GM12864 (cell line): ENCODE measurements around the gene NCEH1.
A peak's percentile ranks its signal among the peaks of the same experiment; 100 is the strongest.
"Not testable (repeated sequence)": the region's sequence is repeated elsewhere in the genome, so short reads cannot be mapped to it uniquely, and the experiment has no call there.

ENCODE experiments used
- DNase-seq: peaks from one replicate; pipeline ENCODE4 v3.0.0-alpha.2; 2011; ENCODE audit warnings: low read depth
- H3K4me3 ChIP-seq: 2 replicates; pipeline ENCODE4 v1.5.1; 2011; ENCODE audit warnings: mild to moderate bottlenecking, low read depth, low read length, control low read depth
- TF ChIP-seq, protein P1 (sequence below): IDR thresholded peaks from 2 replicates; pipeline ENCODE4 v1.5.1; 2011; ENCODE audit warnings: low read depth, mild to moderate bottlenecking, moderate library complexity, low read length, control low read depth, inconsistent platforms; ENCODE audit errors: missing control alignments

The NCEH1 gene

DNA sequence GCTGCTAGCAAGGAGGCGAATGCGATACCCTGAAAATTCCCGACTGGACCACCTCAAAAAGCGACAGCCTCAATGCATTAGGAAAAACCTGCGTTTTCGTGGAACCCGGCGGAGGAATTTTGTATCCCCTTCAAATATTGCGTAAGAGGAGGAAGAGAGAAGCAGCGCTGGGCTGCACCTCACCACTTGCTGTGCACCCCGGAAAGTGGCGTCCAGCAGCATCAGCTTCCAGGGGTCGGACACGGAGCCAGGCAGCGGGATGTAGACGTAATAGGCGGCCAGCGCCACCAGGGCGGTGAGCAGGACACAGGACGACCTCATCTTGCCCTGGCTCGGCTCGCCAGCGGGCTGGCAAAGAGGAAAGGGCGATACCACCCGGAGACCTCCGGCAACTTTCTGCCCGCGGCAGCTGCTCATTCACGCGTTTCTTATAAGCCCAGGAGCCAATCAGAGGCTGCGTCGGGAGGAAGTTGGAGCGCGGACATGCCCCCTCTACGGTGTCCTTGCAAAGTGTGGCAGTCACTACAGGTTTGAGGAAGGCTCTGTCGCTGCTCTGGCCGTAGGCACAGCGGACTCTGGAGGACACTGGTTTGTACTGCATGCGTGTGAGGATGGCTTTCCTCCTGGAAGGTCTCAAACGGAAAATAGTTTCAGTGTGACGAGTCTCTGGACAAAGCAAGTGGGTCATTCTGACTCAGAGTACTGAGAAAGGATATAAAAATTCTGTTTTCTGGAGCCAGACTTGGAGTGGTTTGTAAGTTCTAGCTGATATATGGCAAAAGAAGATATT is at the start of gene NCEH1:
NCEH1 (minus strand) TSS at position 404 of the 790 bp plus-strand sequence; CDS start at position 321, 83 bp downstream.
- TF ChIP-seq, protein P1, sequence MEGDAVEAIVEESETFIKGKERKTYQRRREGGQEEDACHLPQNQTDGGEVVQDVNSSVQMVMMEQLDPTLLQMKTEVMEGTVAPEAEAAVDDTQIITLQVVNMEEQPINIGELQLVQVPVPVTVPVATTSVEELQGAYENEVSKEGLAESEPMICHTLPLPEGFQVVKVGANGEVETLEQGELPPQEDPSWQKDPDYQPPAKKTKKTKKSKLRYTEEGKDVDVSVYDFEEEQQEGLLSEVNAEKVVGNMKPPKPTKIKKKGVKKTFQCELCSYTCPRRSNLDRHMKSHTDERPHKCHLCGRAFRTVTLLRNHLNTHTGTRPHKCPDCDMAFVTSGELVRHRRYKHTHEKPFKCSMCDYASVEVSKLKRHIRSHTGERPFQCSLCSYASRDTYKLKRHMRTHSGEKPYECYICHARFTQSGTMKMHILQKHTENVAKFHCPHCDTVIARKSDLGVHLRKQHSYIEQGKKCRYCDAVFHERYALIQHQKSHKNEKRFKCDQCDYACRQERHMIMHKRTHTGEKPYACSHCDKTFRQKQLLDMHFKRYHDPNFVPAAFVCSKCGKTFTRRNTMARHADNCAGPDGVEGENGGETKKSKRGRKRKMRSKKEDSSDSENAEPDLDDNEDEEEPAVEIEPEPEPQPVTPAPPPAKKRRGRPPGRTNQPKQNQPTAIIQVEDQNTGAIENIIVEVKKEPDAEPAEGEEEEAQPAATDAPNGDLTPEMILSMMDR, result peak; percentile 87
- DNase-seq, result peak; percentile 90

GRCh38 chr3:172760416-172760815 is 49.5 kb upstream of the NCEH1 start:
- DNase-seq, result not testable (repeated sequence)

More for the DNA sequence above, at the start of gene NCEH1:
- peak within 1 kb of the TSS; percentile 80 for H3K4me3 ChIP-seq

GRCh38 chr3:172753125-172753524 is 42.3 kb upstream of the NCEH1 start:
- H3K4me3 ChIP-seq, result no peak overlapping the region
- TF ChIP-seq, protein P1, result no peak
- DNase-seq, result no peak

More at GRCh38 chr3:172760416-172760815, 49.5 kb upstream of the NCEH1 start:
- H3K4me3 ChIP-seq, result not testable (repeated sequence)

- no peak for DNase-seq
- H3K4me3 ChIP-seq, result no peak overlapping the region; the same call in 1 of the 2 replicates
- TF ChIP-seq, protein P1, result no peak
Measured at GRCh38 chr3:172752651-172753050, 41.8 kb upstream of the NCEH1 start.

GRCh38 chr3:172751175-172751704 is 40.4 kb upstream of the NCEH1 start:
- TF ChIP-seq, protein P1, result no peak
- H3K4me3 ChIP-seq, result peak overlapping the region; percentile 89
- DNase-seq, result no peak

GRCh38 chr3:172750368-172751174 is 39.7 kb upstream of the NCEH1 start, which contains the start of gene ECT2:
TSS of gene ECT2 (plus strand) at chr3:172750726. CDS start at chr3:172754531, 3,805 bp downstream.
- TF ChIP-seq, protein P1, result peak; percentile 65
- peak within 1 kb of the TSS; percentile 89 for H3K4me3 ChIP-seq
- peak; percentile 99 for DNase-seq

GRCh38 chr3:172750069-172750367 is 39.2 kb upstream of the NCEH1 start:
- DNase-seq, result no peak
- TF ChIP-seq, protein P1, result no peak
- H3K4me3 ChIP-seq, result peak overlapping the region; percentile 89
